Type B pancreatic cell (in vitro differentiated cells): Measurements from ENCODE around the gene PUS1. TPM values are rescaled to one million over a fixed set of nuclear protein-coding genes. Genes with fewer than 3 reads are reported as not detected.

Experiments used
- DNase-seq: peaks from one replicate; pipeline ENCODE4 v3.0.0; 2021; ENCODE audit warnings: mixed read lengths; ENCODE audit not compliant: unreplicated experiment; ENCODE audit errors: extremely low spot score
- H3K27ac Mint-ChIP-seq: 2 replicates; pipeline ENCODE4 v1.8.0; 2021; ENCODE audit warnings: mild to moderate bottlenecking, mixed read lengths
- H3K27me3 Mint-ChIP-seq: 2 replicates; pipeline ENCODE4 v1.8.0; 2021; ENCODE audit warnings: mixed read lengths
- H3K36me3 Mint-ChIP-seq: 2 replicates; pipeline ENCODE4 v1.8.0; 2021; ENCODE audit warnings: mixed read lengths
- H3K4me1 Mint-ChIP-seq: one replicate; pipeline ENCODE4 v1.8.0; 2021; ENCODE audit warnings: mixed read lengths; ENCODE audit not compliant: unreplicated experiment
- H3K4me3 Mint-ChIP-seq: 2 replicates; pipeline ENCODE4 v1.8.0; 2021; ENCODE audit warnings: mild to moderate bottlenecking, mixed read lengths
- H3K9me3 Mint-ChIP-seq: 2 replicates; pipeline ENCODE4 v1.8.0; 2021; ENCODE audit warnings: mixed read lengths
- total RNA-seq: library from RNA; stranded (reverse); gene quantifications from 2 replicates; pipeline ENCODE4 v1.2.1, GENCODE V29; 2021; ENCODE audit warnings: low replicate concordance
- TF ChIP-seq, protein P1 (sequence below): fragments of 200-600 bp; sonication (generic); conservative IDR thresholded peaks from 2 replicates; pipeline ENCODE4 v1.5.0; 2021; ENCODE audit warnings: antibody characterized with exemption, mild to moderate bottlenecking

PUS1 gene
- total RNA-seq, 1 donor from 2014 or later: 38.1 TPM

DNA sequence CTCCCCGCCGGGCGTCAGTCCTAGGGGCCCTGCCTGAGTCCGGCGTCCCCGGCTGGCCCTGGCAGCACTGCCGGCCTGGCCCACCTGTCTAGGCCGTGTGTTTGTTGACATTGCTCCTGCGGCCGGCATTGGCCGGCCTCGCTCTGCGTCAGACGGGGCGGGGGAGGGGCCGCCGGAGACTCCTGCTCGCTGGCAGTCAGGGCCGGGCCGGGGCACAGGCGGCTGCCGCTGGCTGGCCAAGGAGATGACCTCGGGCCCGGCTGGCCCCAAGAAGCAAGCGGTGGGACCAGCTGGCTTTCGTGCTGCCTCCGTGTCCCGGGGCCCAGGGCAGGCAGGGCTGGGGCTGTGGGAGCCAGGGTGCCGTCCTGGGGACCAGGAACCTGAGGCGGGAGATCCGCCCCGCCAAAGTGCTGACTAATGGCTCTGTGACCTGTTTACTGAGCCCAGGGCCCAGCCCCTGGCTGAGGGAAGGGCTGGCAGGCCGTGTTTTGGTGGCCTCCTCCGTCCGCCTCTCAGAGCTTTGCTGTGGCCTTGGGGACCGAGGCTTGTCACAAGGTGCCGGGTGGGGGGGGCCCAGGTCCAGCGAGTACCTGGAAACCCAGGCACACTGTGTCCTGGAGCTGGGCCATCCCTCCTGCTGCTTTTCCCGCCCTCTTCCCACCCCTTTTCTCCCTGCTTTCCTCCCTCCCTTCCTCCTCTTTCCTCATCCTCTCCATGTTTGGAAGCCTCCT is 32.8 kb upstream of the PUS1 start:
- peak overlapping the region; percentile 90 for H3K4me3 Mint-ChIP-seq
- peak overlapping the region; percentile 86 for H3K27ac Mint-ChIP-seq
- DNase-seq: peak; percentile 86
- H3K27me3 Mint-ChIP-seq: no peaks in the 10 kb centered on the region
- peaks cover 9% of the 10 kb centered on the region for H3K4me1 Mint-ChIP-seq
- H3K36me3 Mint-ChIP-seq: no peaks in the 10 kb centered on the region
- TF ChIP-seq, protein P1, sequence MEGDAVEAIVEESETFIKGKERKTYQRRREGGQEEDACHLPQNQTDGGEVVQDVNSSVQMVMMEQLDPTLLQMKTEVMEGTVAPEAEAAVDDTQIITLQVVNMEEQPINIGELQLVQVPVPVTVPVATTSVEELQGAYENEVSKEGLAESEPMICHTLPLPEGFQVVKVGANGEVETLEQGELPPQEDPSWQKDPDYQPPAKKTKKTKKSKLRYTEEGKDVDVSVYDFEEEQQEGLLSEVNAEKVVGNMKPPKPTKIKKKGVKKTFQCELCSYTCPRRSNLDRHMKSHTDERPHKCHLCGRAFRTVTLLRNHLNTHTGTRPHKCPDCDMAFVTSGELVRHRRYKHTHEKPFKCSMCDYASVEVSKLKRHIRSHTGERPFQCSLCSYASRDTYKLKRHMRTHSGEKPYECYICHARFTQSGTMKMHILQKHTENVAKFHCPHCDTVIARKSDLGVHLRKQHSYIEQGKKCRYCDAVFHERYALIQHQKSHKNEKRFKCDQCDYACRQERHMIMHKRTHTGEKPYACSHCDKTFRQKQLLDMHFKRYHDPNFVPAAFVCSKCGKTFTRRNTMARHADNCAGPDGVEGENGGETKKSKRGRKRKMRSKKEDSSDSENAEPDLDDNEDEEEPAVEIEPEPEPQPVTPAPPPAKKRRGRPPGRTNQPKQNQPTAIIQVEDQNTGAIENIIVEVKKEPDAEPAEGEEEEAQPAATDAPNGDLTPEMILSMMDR: no peak
- no peaks in the 10 kb centered on the region for H3K9me3 Mint-ChIP-seq

GRCh38 chr12:131896811-131897270 is 32.2 kb upstream of the PUS1 start:
- Mint-ChIP-seq H3K27ac (peak overlapping the region; percentile 26), H3K27me3 (no peaks in the 10 kb centered on the region), H3K9me3 (no peaks in the 10 kb centered on the region), H3K4me1 (peaks cover 9% of the 10 kb centered on the region), H3K36me3 (no peaks in the 10 kb centered on the region), H3K4me3 (peak overlapping the region; percentile 77)
- peak; percentile 68 for DNase-seq
- TF ChIP-seq, protein P1: no peak

- peak overlapping the region; percentile 69 for H3K4me3 Mint-ChIP-seq
- no peak overlapping the region for H3K27ac Mint-ChIP-seq
- H3K4me1 Mint-ChIP-seq: peaks cover 9% of the 10 kb centered on the region
- H3K9me3 Mint-ChIP-seq: no peaks in the 10 kb centered on the region
- TF ChIP-seq, protein P1: no peak
- H3K36me3 Mint-ChIP-seq: no peaks in the 10 kb centered on the region
- DNase-seq: no peak
- H3K27me3 Mint-ChIP-seq: no peaks in the 10 kb centered on the region
Measured at GRCh38 chr12:131897276-131897675, 31.8 kb upstream of the PUS1 start.

DNA sequence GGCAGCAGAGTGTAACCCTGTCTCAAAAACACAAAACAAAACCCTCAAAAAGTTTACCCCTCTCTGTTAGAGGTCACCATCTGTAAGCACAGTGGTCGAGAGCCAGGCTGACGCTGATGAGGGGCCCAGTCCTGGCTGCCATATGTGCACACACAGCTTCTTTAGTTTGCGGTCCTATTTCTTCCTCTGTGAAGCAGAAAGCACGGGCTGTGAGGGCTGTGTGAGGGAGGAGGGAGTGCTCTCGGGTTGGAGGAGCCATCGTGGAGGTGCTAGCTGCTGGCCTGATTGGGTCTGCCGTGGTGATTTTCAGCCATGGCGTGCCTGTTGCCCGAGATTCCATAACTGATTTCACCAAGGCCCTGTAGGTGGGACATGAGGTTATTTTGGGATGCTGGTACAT is 31.2 kb upstream of the PUS1 start:
- Mint-ChIP-seq H3K27ac (peak overlapping the region; percentile 66), H3K36me3 (no peaks in the 10 kb centered on the region), H3K9me3 (no peaks in the 10 kb centered on the region), H3K27me3 (no peaks in the 10 kb centered on the region), H3K4me1 (peaks cover 6% of the 10 kb centered on the region), H3K4me3 (peak overlapping the region; percentile 57)
- TF ChIP-seq, protein P1: no peak
- DNase-seq: no peak

DNA sequence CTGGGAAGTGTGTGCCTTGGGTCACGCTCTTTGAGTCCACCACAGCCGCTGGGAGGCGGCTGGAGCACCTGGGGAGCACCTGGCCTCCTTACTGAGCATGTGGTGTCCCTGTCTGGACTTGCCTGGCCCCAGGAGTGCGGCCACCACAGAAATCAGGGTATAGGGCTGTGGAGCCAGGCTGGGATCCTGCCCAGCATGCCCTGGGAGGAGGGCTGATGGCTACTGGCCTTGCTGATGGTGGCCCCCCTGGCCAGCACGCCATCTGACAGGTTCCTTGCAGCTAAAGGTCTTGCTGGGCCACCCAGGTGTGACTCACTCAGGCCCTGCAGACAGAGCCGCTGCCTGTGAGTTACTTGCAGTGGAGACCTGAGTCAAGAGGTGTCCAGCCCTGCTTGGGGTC is 28.7 kb upstream of the PUS1 start:
- TF ChIP-seq, protein P1: no peak
- H3K27me3 Mint-ChIP-seq: no peaks in the 10 kb centered on the region
- H3K9me3 Mint-ChIP-seq: no peaks in the 10 kb centered on the region
- peaks cover 5% of the 10 kb centered on the region for H3K4me1 Mint-ChIP-seq
- peak overlapping the region; percentile 39 for H3K27ac Mint-ChIP-seq
- no peaks in the 10 kb centered on the region for H3K36me3 Mint-ChIP-seq
- peak overlapping the region; percentile 39 for H3K4me3 Mint-ChIP-seq
- no peak for DNase-seq
